ENCODE data around the gene UBE2V1. TPM values are rescaled to one million over a fixed set of nuclear protein-coding genes. Genes with fewer than 3 reads are reported as not detected.
A peak's percentile ranks its signal among the peaks of the same experiment; 100 is the strongest.

UBE2V1 gene
- total and polyA plus RNA-seq, 12 donors = 61.9 to 113 (median 88.6) TPM

GRCh38 chr20:50042370-50043313 lies 70.3 kb downstream of the UBE2V1 start:
- Histone ChIP-seq H3K27ac (no peak overlapping the region), H3K9me3 (peaks cover 0 to 5% (median 0%) of the 10 kb centered on the region in 11 donors), H3K4me3 (no peak overlapping the region), H3K4me1 (peaks cover 0 to 35% (median 18%) of the 10 kb centered on the region in 9 donors), H3K27me3 (no peaks in the 10 kb centered on the region), H3K36me3 (no peaks in the 10 kb centered on the region)
- intact Hi-C loops (cut with DNase I) = no loop called here
- no peak for ATAC-seq
- WGBS, 2 donors = 92 to 94% methylated on average over 10 of the region's 10 CpGs
- DNase-seq = no peak
- TF ChIP-seq CTCF (IDR thresholded peaks at IDR 0.05) = no peak

- no peaks in the 10 kb centered on the region for H3K36me3 ChIP-seq
- H3K27ac ChIP-seq = peak overlapping the region in 1 of 10 donors; percentile 47
- 84 to 86% methylated on average over 16 of the region's 16 CpGs for WGBS, 2 donors
- H3K9me3 ChIP-seq = peaks cover 0 to 5% (median 0%) of the 10 kb centered on the region in 11 donors
- ATAC-seq = no peak
- DNase-seq = no peak
- H3K4me3 ChIP-seq = no peak overlapping the region
- H3K4me1 ChIP-seq = peaks cover 0 to 22% (median 6%) of the 10 kb centered on the region in 9 donors
- no peaks in the 10 kb centered on the region for H3K27me3 ChIP-seq
- no peak for TF ChIP-seq CTCF (IDR thresholded peaks at IDR 0.05)
- intact Hi-C loops (cut with DNase I) = no loop called here
Observed at GRCh38 chr20:50041246-50041873, 71.6 kb downstream of the UBE2V1 start.

- Histone ChIP-seq H3K36me3 (no peaks in the 10 kb centered on the region), H3K4me3 (no peak overlapping the region), H3K27ac (peak overlapping the region in 1 of 10 donors; percentile 47), H3K4me1 (peaks cover 0 to 15% (median 0%) of the 10 kb centered on the region in 9 donors), H3K9me3 (peaks cover 0 to 4% (median 0%) of the 10 kb centered on the region in 11 donors), H3K27me3 (no peaks in the 10 kb centered on the region)
- DNase-seq (no peak), ATAC-seq (no peak)
- intact Hi-C loops (cut with DNase I) = no loop called here
- WGBS, 2 donors = 88 to 92% methylated on average over 17 of the region's 17 CpGs
- TF ChIP-seq CTCF (IDR thresholded peaks at IDR 0.05) = no peak
Observed at GRCh38 chr20:50040432-50041245, 72.3 kb downstream of the UBE2V1 start.

Measured in heart right ventricle (tissue), 16 donors.